ENCODE results near the gene KRT86.

Gene KRT86

GRCh38 chr12:52354200-52354599 lies 79.8 kb downstream of the KRT86 start:
- DNase-seq = peak in 2 of 56 donors; percentile 1 to 28

DNA sequence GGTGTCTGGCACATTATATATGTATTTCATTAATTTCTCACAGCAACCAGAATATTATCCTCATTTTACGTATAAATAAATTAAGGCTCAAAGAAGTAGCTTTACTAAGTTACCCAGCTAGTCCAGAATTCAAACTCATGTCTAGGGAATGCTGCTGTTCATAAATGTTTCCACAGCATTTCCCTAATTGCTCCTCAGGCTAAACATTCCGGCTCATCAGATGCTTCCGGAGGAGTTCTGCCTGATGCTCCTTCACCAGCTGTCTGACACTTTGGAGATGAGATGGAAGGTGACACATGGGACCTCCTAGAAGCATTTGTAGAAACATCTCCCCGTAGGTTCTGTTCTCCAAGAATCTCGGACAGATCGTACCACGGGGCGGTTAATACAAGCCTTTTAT lies 80.7 kb downstream of the KRT86 start:
- DNase-seq = no peak

DNA sequence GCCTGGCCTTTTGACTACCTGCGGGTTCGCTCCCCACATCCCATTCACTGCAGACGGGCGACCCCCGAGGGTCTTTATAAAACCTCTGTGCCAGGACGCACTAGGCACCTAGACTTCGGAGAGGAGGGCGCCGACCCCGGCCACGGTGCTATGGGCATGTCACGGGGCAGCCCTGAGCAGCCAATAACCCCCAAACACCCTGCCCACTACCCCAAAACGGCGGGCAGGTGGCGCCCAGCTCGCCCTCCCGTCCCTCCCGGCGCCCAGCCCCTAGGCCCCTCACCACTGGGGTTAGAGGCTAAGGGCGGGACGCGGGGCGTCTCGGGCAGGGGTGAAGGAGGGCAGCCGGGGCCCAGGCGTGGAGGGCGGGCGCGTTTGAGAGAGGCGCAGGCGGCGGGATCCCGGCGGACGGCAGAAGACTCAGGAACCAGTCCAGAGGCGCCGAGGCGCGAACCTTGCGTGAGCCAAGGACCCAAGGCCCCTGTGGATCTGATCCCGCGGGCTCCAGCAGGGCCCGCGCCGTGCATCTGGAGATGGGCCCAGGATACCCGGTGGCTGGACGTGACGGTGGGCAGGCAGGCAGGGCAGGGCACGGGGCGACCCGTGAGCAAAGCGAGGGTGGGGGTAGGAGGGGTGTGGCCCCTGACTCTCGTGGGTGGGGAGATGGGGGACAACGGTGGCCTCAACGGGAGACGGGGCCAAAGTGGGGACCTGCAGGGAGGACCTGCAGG lies 81.8 kb downstream of the KRT86 start:
- DNase-seq = no peak

GRCh38 chr12:52356762-52357580 lies 82.5 kb downstream of the KRT86 start:
- DNase-seq = no peak

All from amygdala (tissue), 56 donors.